ENCODE data around the gene RCL1.

GRCh38 chr9:4826417-4827166, 33.8 kb downstream of the RCL1 start:
- TF ChIP-seq POLR2A (IDR thresholded peaks at IDR 0.05; ENCODE audit: low read length) (no peak), GATA1 (IDR thresholded peaks at IDR 0.05; ENCODE audit: low read depth, low read length) (no peak)

Measured in erythroblast (primary cell).